ENCODE results near the gene WRAP73.

- no peak for TF ChIP-seq CTCF (IDR thresholded peaks at IDR 0.05)
- no peak for TF ChIP-seq POLR2A (IDR thresholded peaks at IDR 0.05)
Observed at GRCh38 chr1:3612123-3612522, 37.8 kb downstream of the WRAP73 start.

All from adrenal gland (tissue), 5 donors.